ENCODE data around the gene NLRC5.
"Not testable (repeated sequence)": the region's sequence is repeated elsewhere in the genome, so short reads cannot be mapped to it uniquely, and the experiment has no call there.

The NLRC5 gene

GRCh38 chr16:57054771-57055170, 65.4 kb downstream of the NLRC5 start:
- no peak for DNase-seq

GRCh38 chr16:57055671-57056070, 66.3 kb downstream of the NLRC5 start:
- no peak for DNase-seq

- no peak for DNase-seq
Measured at GRCh38 chr16:57058291-57058861, 69.0 kb downstream of the NLRC5 start.

- no peak for DNase-seq
Measured at GRCh38 chr16:57060323-57061083, 71.1 kb downstream of the NLRC5 start.

GRCh38 chr16:57061084-57061905, 71.9 kb downstream of the NLRC5 start:
- no peak for DNase-seq

- no peak for DNase-seq
Measured at GRCh38 chr16:57062329-57062728, 73.0 kb downstream of the NLRC5 start.

GRCh38 chr16:57063189-57063588, 73.8 kb downstream of the NLRC5 start:
- DNase-seq = not testable (repeated sequence)

- DNase-seq = no peak
Measured at GRCh38 chr16:57064995-57065394, 75.6 kb downstream of the NLRC5 start.

GRCh38 chr16:57066625-57067024, 77.3 kb downstream of the NLRC5 start:
- no peak for DNase-seq

GRCh38 chr16:57067347-57067746, 78.0 kb downstream of the NLRC5 start:
- DNase-seq = no peak

GRCh38 chr16:57069053-57069452, 79.7 kb downstream of the NLRC5 start:
- no peak for DNase-seq

GRCh38 chr16:57069635-57070370, 80.4 kb downstream of the NLRC5 start:
- no peak for DNase-seq

- no peak for DNase-seq
Measured at GRCh38 chr16:57070424-57070823, 81.1 kb downstream of the NLRC5 start.

GRCh38 chr16:57071081-57071732, 81.8 kb downstream of the NLRC5 start:
- DNase-seq = not testable (repeated sequence)

GRCh38 chr16:57071831-57072582, 82.7 kb downstream of the NLRC5 start:
- DNase-seq = no peak

- no peak for DNase-seq
Measured at GRCh38 chr16:57072616-57073275, 83.4 kb downstream of the NLRC5 start.

- DNase-seq = no peak
Measured at GRCh38 chr16:57077714-57078113, 88.4 kb downstream of the NLRC5 start.

- no peak for DNase-seq
Measured at GRCh38 chr16:57081744-57082143, 92.4 kb downstream of the NLRC5 start.

- no peak for DNase-seq
Measured at GRCh38 chr16:57082664-57083063, 93.3 kb downstream of the NLRC5 start.

- no peak for DNase-seq
Measured at GRCh38 chr16:57083485-57084126, 94.2 kb downstream of the NLRC5 start.
